PC-3 (cell line): ENCODE measurements around the gene S100A5.

ENCODE experiments used
- EZH2phosphoT487 ChIP-seq: fragments of 300-600 bp; sonication (generic); IDR thresholded peaks from 2 replicates; pipeline ENCODE4 v1.6.1; 2018; ENCODE audit warnings: mild to moderate bottlenecking, antibody characterized with exemption, low read length, borderline replicate concordance
- TF ChIP-seq, protein P1 (sequence below): fragments of 300-600 bp; sonication (generic); conservative IDR thresholded peaks from 2 replicates; pipeline ENCODE4 v1.5.1; 2017; ENCODE audit warnings: antibody characterized with exemption, low read depth, mild to moderate bottlenecking, low read length

DNA sequence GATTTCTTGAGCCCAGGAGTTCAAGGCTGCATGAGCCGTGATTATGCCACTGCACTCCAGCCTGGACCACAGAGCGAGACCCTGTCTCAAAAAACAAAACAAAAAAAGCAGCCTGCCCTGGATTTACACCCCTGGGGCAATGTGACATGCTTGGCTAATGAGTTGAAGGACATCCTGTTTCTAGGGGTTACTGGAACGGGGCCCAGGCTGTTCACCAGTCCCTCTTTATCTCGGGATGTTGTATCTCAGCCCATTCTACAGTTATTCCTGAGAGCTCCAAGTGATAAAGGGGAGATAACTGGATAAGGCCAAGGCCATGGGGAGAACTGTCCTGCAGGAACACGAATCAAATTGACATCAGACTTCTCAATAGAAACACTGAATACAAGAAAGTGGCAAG, 46.6 kb upstream of the S100A5 start:
- TF ChIP-seq, protein P1, sequence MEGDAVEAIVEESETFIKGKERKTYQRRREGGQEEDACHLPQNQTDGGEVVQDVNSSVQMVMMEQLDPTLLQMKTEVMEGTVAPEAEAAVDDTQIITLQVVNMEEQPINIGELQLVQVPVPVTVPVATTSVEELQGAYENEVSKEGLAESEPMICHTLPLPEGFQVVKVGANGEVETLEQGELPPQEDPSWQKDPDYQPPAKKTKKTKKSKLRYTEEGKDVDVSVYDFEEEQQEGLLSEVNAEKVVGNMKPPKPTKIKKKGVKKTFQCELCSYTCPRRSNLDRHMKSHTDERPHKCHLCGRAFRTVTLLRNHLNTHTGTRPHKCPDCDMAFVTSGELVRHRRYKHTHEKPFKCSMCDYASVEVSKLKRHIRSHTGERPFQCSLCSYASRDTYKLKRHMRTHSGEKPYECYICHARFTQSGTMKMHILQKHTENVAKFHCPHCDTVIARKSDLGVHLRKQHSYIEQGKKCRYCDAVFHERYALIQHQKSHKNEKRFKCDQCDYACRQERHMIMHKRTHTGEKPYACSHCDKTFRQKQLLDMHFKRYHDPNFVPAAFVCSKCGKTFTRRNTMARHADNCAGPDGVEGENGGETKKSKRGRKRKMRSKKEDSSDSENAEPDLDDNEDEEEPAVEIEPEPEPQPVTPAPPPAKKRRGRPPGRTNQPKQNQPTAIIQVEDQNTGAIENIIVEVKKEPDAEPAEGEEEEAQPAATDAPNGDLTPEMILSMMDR = no peak
- TF ChIP-seq EZH2phosphoT487 = no peak
